ENCODE measurements around the gene MEGF6.

MEGF6 gene

DNA sequence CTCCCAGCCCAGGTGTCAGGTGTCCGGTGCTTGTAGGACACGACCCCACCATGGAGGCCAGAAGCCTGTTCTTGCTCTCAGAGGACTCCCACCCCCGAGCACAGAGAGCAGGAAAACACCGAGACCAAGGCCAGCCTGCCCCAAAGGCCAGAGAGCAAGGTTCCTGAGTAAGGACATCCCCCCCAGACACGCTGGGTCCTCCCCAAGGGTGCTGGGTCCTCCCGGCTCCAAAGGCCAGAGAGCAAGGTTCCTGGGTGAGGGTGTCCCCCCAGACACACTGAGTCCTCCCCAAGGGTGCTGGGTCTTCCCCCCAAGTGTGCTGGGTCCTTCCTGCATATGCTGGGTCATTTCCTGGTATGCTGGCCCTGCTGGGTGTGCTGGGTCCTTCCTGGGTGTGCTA is 40.0 kb downstream of the MEGF6 start:
- no peak for DNase-seq
- intact Hi-C loops (cut with DNase I; ENCODE audit: low total_unique reads), result no loop called here

DNA sequence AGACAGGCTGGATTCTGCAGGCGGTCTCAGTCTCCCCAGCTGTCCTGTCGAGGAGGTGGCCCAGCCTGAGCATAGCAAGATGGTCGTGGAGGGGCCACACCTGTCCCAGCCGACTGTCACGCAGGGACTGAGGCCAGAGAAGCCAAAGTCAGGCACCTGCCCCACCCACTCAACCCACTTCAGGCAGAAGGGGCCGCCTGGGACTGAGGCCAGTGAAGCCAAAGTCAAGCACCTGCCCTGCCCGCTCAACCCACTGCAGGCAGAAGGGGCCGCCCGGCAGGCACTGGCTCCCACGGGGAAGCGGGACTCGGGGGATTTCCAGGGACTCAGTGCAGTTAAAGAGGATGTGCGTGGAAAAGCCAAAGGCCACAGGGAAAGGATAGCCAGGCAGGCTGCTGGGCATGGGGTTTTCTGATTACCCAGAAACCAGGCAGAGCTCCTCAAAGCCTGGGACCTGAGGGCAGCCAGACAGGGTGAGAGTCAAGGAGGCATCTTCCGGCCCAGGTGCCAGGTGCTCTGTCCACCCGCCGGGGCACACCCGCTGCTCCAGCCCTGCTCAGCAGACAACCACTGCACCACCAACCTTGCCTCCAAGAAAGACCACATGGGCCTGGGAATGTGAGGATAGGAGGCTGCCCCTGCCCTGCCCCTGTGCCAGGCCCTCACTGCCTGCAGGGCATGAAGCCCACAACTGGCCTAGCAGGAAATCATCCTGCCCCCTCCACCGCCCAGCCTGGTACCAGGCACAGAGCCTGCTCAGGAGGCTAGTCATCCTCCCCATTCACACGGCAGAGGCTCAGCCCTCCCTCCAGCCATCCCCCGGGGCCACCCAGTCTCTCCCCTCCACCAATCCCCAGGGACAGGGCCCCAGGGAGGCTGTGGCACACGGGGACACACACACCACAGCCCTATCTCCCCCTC is 41.0 kb downstream of the MEGF6 start:
- peaks cover 0 to 7% of the 10 kb centered on the region in 2 donors for H3K27me3 ChIP-seq
- no peak for DNase-seq
- H3K36me3 ChIP-seq, result no peaks in the 10 kb centered on the region
- peaks cover 0 to 30% (median 24%) of the 10 kb centered on the region in 4 donors for H3K4me1 ChIP-seq
- H3K9me3 ChIP-seq, result no peaks in the 10 kb centered on the region
- no peak overlapping the region for H3K27ac ChIP-seq
- intact Hi-C loops (cut with DNase I; ENCODE audit: low total_unique reads), result no loop called here
- no peak overlapping the region for H3K4me3 ChIP-seq
- TF ChIP-seq, protein P1, sequence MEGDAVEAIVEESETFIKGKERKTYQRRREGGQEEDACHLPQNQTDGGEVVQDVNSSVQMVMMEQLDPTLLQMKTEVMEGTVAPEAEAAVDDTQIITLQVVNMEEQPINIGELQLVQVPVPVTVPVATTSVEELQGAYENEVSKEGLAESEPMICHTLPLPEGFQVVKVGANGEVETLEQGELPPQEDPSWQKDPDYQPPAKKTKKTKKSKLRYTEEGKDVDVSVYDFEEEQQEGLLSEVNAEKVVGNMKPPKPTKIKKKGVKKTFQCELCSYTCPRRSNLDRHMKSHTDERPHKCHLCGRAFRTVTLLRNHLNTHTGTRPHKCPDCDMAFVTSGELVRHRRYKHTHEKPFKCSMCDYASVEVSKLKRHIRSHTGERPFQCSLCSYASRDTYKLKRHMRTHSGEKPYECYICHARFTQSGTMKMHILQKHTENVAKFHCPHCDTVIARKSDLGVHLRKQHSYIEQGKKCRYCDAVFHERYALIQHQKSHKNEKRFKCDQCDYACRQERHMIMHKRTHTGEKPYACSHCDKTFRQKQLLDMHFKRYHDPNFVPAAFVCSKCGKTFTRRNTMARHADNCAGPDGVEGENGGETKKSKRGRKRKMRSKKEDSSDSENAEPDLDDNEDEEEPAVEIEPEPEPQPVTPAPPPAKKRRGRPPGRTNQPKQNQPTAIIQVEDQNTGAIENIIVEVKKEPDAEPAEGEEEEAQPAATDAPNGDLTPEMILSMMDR (IDR thresholded peaks at IDR 0.05), result no peak

More for the DNA sequence above, 40.0 kb downstream of the MEGF6 start:
- Histone ChIP-seq H3K27me3 (peaks cover 0 to 5% of the 10 kb centered on the region in 2 donors), H3K4me1 (peaks cover 0 to 30% (median 24%) of the 10 kb centered on the region in 4 donors), H3K36me3 (no peaks in the 10 kb centered on the region), H3K27ac (no peak overlapping the region), H3K9me3 (no peaks in the 10 kb centered on the region), H3K4me3 (no peak overlapping the region)
- TF ChIP-seq, protein P1 (IDR thresholded peaks at IDR 0.05), result no peak

- no peak for DNase-seq
- TF ChIP-seq, protein P1 (IDR thresholded peaks at IDR 0.05), result no peak
- Histone ChIP-seq H3K27ac (no peak overlapping the region), H3K4me3 (no peak overlapping the region), H3K4me1 (peaks cover 0 to 30% (median 24%) of the 10 kb centered on the region in 4 donors), H3K36me3 (no peaks in the 10 kb centered on the region), H3K9me3 (no peaks in the 10 kb centered on the region), H3K27me3 (peaks cover 0 to 16% of the 10 kb centered on the region in 2 donors)
- intact Hi-C loops (cut with DNase I; ENCODE audit: low total_unique reads), result no loop called here
Observed at GRCh38 chr1:3569436-3569835, 41.9 kb downstream of the MEGF6 start.

GRCh38 chr1:3568815-3569435 is 42.4 kb downstream of the MEGF6 start:
- Histone ChIP-seq H3K36me3 (no peaks in the 10 kb centered on the region), H3K4me1 (peaks cover 0 to 28% (median 22%) of the 10 kb centered on the region in 4 donors), H3K4me3 (no peak overlapping the region), H3K27me3 (peaks cover 0 to 17% of the 10 kb centered on the region in 2 donors), H3K9me3 (no peaks in the 10 kb centered on the region), H3K27ac (no peak overlapping the region)
- TF ChIP-seq, protein P1 (IDR thresholded peaks at IDR 0.05), result no peak
- no peak for DNase-seq
- intact Hi-C loops (cut with DNase I; ENCODE audit: low total_unique reads), result no loop called here

DNA sequence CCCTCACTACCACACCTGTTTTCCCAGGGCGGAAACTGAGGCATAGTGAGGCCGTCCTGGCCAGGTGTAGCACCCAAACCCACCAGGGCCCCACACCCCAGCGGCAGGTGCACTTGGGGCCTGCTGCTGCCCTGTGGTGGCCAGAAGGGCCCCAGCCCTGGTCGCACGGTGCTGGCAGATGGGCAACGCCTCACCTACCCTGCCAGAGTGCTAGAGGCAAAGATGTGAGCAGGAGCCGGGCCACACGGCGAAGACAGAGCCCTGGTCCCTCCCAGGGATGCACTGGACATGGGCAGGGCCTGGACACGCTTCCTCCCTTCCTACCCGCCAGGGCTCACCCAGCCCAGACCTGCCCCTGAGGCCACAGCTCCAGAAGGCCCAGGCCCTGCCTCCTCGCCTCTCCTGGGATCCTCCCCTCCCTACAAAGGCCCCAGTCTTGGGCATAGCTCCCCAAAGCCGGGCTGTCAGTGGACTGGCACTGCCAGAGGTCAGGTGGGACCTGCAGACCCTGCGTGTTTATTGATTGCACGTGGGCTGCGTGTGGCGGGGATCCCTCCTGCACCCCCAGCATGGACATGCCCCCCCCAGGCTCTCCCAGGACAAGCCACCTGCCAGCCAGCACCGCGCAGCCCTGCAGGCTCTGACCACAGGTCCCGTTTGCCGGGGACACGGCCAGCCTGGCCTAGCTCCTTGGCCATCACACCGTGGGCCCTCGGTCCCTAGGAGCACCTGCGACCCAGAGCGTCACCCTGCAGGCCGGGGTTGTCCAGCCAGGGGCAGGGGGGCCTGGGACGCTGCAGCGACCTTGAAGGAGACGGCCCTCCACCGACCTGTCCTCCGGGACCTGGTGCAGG is 44.1 kb downstream of the MEGF6 start:
- H3K4me1 ChIP-seq, result peaks cover 0 to 14% (median 10%) of the 10 kb centered on the region in 4 donors
- no peak overlapping the region for H3K4me3 ChIP-seq
- TF ChIP-seq, protein P1 (IDR thresholded peaks at IDR 0.05), result no peak
- intact Hi-C loops (cut with DNase I; ENCODE audit: low total_unique reads), result no loop called here
- DNase-seq, result no peak
- H3K27ac ChIP-seq, result no peak overlapping the region
- H3K27me3 ChIP-seq, result peaks cover 0 to 20% of the 10 kb centered on the region in 2 donors
- no peaks in the 10 kb centered on the region for H3K9me3 ChIP-seq
- H3K36me3 ChIP-seq, result no peaks in the 10 kb centered on the region
